MM.1S (cell line): ENCODE data around the gene AUTS2.

Experiments
- CTCF ChIP-seq: fragments of 300-600 bp; sonication (generic); IDR thresholded peaks from 2 replicates; pipeline ENCODE4 v1.5.1; 2016; ENCODE audit warnings: antibody characterized with exemption, low read length, mixed read lengths
- EZH2 ChIP-seq: fragments of 300-600 bp; sonication (generic); optimal IDR thresholded peaks from 2 replicates; pipeline ENCODE3; 2017; ENCODE audit warnings: low read depth, mild to moderate bottlenecking, antibody characterized with exemption, low read length, mixed read lengths
- EZH2phosphoT487 ChIP-seq: fragments of 300-600 bp; sonication (generic); IDR thresholded peaks from 2 replicates; pipeline ENCODE4 v1.6.1; 2018; ENCODE audit warnings: antibody characterized with exemption, low read length

GRCh38 chr7:70529436-70529835 is 931.2 kb downstream of the AUTS2 start:
- no peak for TF ChIP-seq CTCF
- no peak for TF ChIP-seq EZH2
- no peak for TF ChIP-seq EZH2phosphoT487
